ENCODE measurements around the gene DHTKD1.
A peak's percentile ranks its signal among the peaks of the same experiment; 100 is the strongest.

The DHTKD1 gene

DNA sequence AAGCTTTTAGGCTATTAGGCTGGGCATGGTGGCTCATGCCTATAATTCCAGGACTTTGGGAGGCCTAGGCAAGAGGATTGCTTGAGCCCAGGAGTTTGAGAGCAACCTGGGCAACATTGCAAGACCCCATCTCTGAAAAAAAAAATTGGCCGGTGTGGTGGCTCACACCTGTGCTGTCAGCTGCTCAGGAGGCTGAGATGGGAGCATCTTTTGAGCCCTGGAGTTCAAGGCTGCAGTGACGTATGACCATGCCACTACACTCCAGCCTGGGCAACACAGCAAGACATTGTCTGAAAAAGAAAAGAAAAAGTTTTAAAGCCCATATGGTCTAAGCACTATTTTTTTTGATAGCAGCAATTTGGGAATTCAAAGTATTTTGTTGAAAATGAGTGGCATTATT is 44.9 kb downstream of the DHTKD1 start:
- no peak for TF ChIP-seq CTCF (IDR thresholded peaks at IDR 0.05)
- no peak overlapping the region for H3K4me3 Mint-ChIP-seq

GRCh38 chr10:12121673-12122072 is 52.9 kb downstream of the DHTKD1 start:
- no peaks in the 10 kb centered on the region for H3K9me3 Mint-ChIP-seq
- TF ChIP-seq CTCF (IDR thresholded peaks at IDR 0.05): no peak
- peaks cover 3% of the 10 kb centered on the region for H3K27me3 Mint-ChIP-seq (ENCODE audit: low read depth, poor library complexity)
- peaks cover 63% of the 10 kb centered on the region for H3K36me3 Mint-ChIP-seq (ENCODE audit: low read depth)
- no peak for DNase-seq
- peaks cover 2% of the 10 kb centered on the region for H3K4me1 Mint-ChIP-seq
- H3K4me3 Mint-ChIP-seq: no peak overlapping the region
- no peak overlapping the region for H3K27ac Mint-ChIP-seq

More for the DNA sequence above, 44.9 kb downstream of the DHTKD1 start:
- Mint-ChIP-seq H3K4me1 (no peaks in the 10 kb centered on the region), H3K27ac (no peak overlapping the region), H3K27me3 (ENCODE audit: low read depth, poor library complexity) (no peaks in the 10 kb centered on the region), H3K36me3 (ENCODE audit: low read depth) (peaks cover 68% of the 10 kb centered on the region), H3K9me3 (no peaks in the 10 kb centered on the region)
- no peak for DNase-seq

DNA sequence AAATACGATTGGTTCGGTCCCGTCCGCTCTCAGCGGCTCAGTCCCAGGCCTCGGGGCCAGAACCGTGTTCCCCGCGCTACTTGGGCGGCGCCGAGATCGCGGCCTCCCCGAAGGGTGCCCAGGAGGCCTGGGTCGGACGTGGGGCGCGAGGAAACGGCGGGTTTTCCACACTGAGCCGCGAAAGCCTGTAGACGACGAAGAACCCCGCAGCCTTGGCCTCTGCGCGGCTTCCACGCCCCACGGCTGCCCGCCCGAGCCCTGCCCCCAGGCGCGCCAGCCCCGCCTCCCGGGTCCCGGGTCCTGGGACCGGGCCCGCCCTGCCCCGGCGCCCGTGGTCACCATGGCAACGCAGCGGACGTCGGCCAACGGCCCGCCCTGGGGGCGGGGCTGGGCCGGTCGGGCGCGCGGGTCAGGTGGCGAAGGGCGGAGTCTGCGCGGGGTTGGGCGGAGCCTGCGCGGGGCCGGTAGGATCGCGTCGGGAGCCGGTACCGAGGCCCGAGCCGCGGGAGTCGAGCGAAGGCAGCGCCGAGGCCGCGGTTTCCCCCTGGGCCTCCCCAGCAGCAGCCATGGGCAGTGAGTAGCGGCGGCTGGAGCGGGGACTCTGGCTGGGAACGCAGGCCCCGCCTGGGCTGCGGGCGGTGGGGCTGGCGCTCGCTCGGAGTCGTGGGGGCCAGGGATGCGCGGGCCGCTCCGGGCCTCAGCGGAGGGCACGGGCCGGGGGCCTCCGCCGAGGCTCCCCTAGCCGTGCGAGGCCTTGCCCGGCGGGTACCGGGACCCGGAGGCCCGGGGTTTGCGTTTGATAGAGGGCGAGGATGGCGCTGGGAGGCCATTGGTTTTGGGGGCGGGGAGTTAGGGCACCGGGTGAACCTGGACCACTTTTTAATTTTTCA is 60.7 kb downstream of the DHTKD1 start, which contains the start of gene SEC61A2:
SEC61A2 (plus strand) TSS at position 456 of the 890 bp plus-strand sequence; CDS start at position 567, 111 bp downstream.
- Mint-ChIP-seq H3K4me3 (peak within 1 kb of the TSS; percentile 92), H3K4me1 (peaks cover 13% of the 10 kb centered on the region), H3K36me3 (ENCODE audit: low read depth) (peaks cover 40% of the 10 kb centered on the region), H3K27me3 (ENCODE audit: low read depth, poor library complexity) (no peaks in the 10 kb centered on the region), H3K9me3 (no peaks in the 10 kb centered on the region), H3K27ac (peak within 1 kb of the TSS; percentile 77)
- TF ChIP-seq CTCF (IDR thresholded peaks at IDR 0.05): no peak
- DNase-seq: peak; percentile 99

DNA sequence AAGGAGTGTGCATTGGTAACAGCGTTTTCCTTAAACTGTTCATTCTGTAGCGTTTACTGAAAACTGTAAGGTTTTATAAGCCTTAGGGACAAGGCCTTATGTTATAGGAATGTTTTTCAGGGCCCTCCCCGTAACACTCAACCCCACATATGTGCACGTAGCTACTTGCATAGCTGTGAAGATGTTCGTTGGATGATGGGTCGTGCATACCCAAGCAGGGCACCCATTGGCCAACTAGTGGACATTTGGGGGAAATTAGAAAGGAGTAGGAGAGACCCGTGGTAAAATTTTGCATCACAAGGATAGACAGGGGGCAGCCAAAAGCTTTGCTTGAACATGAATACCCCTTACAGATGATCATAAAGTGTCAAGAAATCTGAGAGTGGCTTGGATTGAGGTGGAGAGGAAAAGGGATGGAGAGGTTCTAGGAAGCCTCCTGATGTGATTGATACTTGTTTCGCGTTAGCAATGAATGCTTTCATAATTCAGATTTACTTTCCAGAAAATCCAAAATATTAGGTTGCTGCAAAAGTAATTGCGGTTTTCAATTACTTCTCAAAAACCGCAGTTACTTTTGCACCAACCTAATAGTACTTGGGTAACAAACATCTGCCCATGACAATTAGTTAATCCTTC is 61.6 kb downstream of the DHTKD1 start:
- TF ChIP-seq CTCF (IDR thresholded peaks at IDR 0.05): peak; percentile 55
- H3K36me3 Mint-ChIP-seq (ENCODE audit: low read depth): peaks cover 41% of the 10 kb centered on the region
- peak overlapping the region; percentile 1 for H3K27ac Mint-ChIP-seq
- H3K4me3 Mint-ChIP-seq: peak overlapping the region; percentile 92
- no peaks in the 10 kb centered on the region for H3K27me3 Mint-ChIP-seq (ENCODE audit: low read depth, poor library complexity)
- peak; percentile 32 for DNase-seq
- no peaks in the 10 kb centered on the region for H3K9me3 Mint-ChIP-seq
- peaks cover 13% of the 10 kb centered on the region for H3K4me1 Mint-ChIP-seq

GRCh38 chr10:12135631-12136030 is 66.9 kb downstream of the DHTKD1 start:
- Mint-ChIP-seq H3K9me3 (no peaks in the 10 kb centered on the region), H3K4me1 (peaks cover under 1% of the 10 kb centered on the region), H3K27me3 (ENCODE audit: low read depth, poor library complexity) (no peaks in the 10 kb centered on the region), H3K4me3 (no peak overlapping the region), H3K36me3 (ENCODE audit: low read depth) (peaks cover 60% of the 10 kb centered on the region), H3K27ac (no peak overlapping the region)
- no peak for TF ChIP-seq CTCF (IDR thresholded peaks at IDR 0.05)
- DNase-seq: no peak
